MM.1S (cell line): Measurements from ENCODE around the gene CBARP.

Experiments
- DNase-seq: peaks from one replicate; pipeline ENCODE4 v3.0.0-alpha.2; 2015
- H2AFZ ChIP-seq: fragments of 300-600 bp; sonication (generic); 2 replicates; pipeline ENCODE4 v1.6.0; 2016; ENCODE audit warnings: antibody characterized with exemption, low read length
- H3F3A ChIP-seq: fragments of 300-600 bp; sonication (generic); 2 replicates; pipeline ENCODE4 v1.6.1; 2016; ENCODE audit warnings: mild to moderate bottlenecking, antibody characterized with exemption, low read length, moderate library complexity, mixed read lengths; ENCODE audit not compliant: insufficient read depth
- H3K27ac ChIP-seq: fragments of 300-600 bp; sonication (generic); 2 replicates; pipeline ENCODE4 v1.5.1; 2016; ENCODE audit warnings: mild to moderate bottlenecking, low read length
- H3K27me3 ChIP-seq: fragments of 300-600 bp; sonication (generic); replicated peaks from 2 replicates; pipeline ENCODE4 v1.6.0; 2016; ENCODE audit warnings: low read length; ENCODE audit not compliant: insufficient read depth
- H3K36me3 ChIP-seq: fragments of 300-600 bp; sonication (generic); replicated peaks from 2 replicates; pipeline ENCODE4 v1.6.1; 2016; ENCODE audit warnings: mild to moderate bottlenecking, low read length, mixed read lengths; ENCODE audit not compliant: insufficient read depth
- H3K4me1 ChIP-seq: fragments of 300-600 bp; sonication (generic); 2 replicates; pipeline ENCODE4 v1.6.1; 2016; ENCODE audit warnings: low read length, mixed read lengths
- H3K4me2 ChIP-seq: fragments of 300-600 bp; sonication (generic); 2 replicates; pipeline ENCODE4 v1.6.0; 2016; ENCODE audit warnings: low read depth, low read length
- H3K4me3 ChIP-seq: fragments of 300-600 bp; sonication (generic); 2 replicates; pipeline ENCODE4 v1.5.1; 2016; ENCODE audit warnings: low read length, mixed read lengths
- H3K79me2 ChIP-seq: fragments of 300-600 bp; sonication (generic); 2 replicates; pipeline ENCODE4 v1.6.1; 2016; ENCODE audit warnings: mixed run types, low read length, mixed read lengths
- H3K9ac ChIP-seq: fragments of 300-600 bp; sonication (generic); 2 replicates; pipeline ENCODE4 v1.6.1; 2016; ENCODE audit warnings: low read length, mixed read lengths
- H3K9me2 ChIP-seq: fragments of 300-600 bp; sonication (generic); replicated peaks from 2 replicates; pipeline ENCODE4 v1.6.1; 2016; ENCODE audit warnings: mild to moderate bottlenecking, low read length, mixed read lengths; ENCODE audit not compliant: insufficient read depth
- H3K9me3 ChIP-seq: fragments of 300-600 bp; sonication (generic); replicated peaks from 2 replicates; pipeline ENCODE4 v1.6.1; 2016; ENCODE audit warnings: mild to moderate bottlenecking, low read length, mixed read lengths; ENCODE audit not compliant: insufficient read depth
- H4K20me1 ChIP-seq: fragments of 300-600 bp; sonication (generic); 2 replicates; pipeline ENCODE4 v1.6.1; 2016; ENCODE audit warnings: mild to moderate bottlenecking, low read length, moderate library complexity, mixed read lengths; ENCODE audit not compliant: insufficient read depth
- EZH2 ChIP-seq: fragments of 300-600 bp; sonication (generic); optimal IDR thresholded peaks from 2 replicates; pipeline ENCODE3; 2017; ENCODE audit warnings: low read depth, mild to moderate bottlenecking, antibody characterized with exemption, low read length, mixed read lengths
- EZH2phosphoT487 ChIP-seq: fragments of 300-600 bp; sonication (generic); IDR thresholded peaks from 2 replicates; pipeline ENCODE4 v1.6.1; 2018; ENCODE audit warnings: antibody characterized with exemption, low read length
- TF ChIP-seq, protein P1 (sequence below): fragments of 300-600 bp; sonication (generic); IDR thresholded peaks from 2 replicates; pipeline ENCODE4 v1.5.1; 2016; ENCODE audit warnings: antibody characterized with exemption, low read length, mixed read lengths

The CBARP gene

DNA sequence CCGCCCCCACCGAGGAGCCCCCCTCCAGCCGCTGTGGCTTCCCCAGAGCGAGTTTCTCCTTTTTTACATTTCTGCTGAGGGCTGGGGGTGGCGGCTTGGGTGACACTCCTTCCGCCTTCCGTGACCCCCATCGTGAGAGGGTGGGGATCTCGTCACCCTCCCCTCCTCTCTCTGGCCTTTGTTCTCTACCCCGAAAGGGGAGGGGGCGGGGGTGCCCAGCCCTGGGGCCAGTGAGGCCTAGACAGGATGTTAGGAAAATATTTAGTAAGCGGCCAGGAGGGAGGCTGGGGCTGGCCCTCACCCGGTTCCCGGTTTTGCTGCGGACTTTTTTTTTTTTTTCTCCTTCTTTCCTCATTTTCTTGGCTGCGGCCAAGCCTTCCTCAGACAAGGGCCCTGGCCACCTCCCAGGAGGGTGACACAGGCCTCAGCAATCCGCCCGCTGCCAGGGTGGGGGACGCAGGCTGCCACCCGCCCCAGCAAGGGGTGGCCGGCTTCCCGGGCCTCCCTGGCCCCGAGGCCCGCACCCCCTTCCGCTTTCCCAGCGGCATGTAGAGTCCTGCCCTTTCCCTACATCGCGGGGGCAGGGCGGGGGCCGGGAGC lies 14.5 kb upstream of the CBARP start:
- Histone ChIP-seq H3K27ac (no peak overlapping the region), H3K36me3 (peaks cover 12% of the 10 kb centered on the region; the same call in 1 of the 2 replicates), H3K79me2 (peaks cover 30% of the 10 kb centered on the region), H3K9me3 (no peaks in the 10 kb centered on the region), H3K27me3 (no peaks in the 10 kb centered on the region), H3K9ac (no peak overlapping the region), H3F3A (peaks cover 13% of the 10 kb centered on the region), H2AFZ (no peak overlapping the region), H4K20me1 (no peaks in the 10 kb centered on the region), H3K4me2 (no peak overlapping the region), H3K4me3 (no peak overlapping the region), H3K4me1 (peaks cover 8% of the 10 kb centered on the region), H3K9me2 (no peaks in the 10 kb centered on the region)
- TF ChIP-seq EZH2phosphoT487 (no peak), EZH2 (no peak)
- TF ChIP-seq, protein P1, sequence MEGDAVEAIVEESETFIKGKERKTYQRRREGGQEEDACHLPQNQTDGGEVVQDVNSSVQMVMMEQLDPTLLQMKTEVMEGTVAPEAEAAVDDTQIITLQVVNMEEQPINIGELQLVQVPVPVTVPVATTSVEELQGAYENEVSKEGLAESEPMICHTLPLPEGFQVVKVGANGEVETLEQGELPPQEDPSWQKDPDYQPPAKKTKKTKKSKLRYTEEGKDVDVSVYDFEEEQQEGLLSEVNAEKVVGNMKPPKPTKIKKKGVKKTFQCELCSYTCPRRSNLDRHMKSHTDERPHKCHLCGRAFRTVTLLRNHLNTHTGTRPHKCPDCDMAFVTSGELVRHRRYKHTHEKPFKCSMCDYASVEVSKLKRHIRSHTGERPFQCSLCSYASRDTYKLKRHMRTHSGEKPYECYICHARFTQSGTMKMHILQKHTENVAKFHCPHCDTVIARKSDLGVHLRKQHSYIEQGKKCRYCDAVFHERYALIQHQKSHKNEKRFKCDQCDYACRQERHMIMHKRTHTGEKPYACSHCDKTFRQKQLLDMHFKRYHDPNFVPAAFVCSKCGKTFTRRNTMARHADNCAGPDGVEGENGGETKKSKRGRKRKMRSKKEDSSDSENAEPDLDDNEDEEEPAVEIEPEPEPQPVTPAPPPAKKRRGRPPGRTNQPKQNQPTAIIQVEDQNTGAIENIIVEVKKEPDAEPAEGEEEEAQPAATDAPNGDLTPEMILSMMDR: no peak
- DNase-seq: no peak

DNA sequence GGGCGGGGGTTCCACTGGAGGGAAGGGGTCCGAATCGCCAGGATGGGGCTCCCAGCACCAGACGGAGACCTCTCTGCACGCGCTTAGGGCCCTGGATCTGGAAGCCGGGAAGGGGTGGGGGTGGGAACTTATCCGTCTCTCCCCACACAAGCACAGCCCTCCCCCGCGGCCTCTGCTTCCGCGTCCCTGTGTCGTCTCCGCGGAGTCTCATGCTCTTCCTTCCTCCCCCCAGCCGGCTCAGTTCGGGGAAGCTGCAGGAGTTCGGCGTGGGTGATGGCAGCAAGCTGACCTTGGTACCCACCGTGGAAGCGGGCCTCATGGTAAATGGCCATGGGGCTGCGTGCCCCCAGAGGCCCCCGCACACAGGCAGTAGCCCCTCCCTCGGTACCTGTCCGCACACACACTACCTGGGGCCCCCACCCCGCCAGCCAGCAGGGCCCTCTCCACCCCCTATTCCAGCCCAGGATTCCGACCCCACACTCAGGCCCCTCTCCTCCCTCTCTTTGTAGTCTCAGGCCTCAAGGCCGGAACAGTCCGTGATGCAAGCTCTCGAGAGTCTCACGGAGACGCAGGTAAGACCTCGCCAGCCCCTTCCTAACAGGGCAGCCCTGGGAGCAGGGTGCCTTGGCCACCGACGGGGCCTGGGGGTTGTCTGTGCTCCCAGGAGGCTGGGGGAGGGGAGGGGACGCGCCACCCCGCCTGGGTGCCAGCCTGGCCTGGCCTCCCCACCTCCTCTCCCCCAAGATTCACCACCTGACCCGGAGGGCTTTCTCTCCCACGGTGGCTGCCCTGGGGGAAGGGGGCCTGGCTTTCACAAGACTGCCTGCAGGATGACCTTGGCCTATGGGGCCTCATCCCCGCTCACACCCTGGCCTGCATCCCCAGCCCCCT lies 13.8 kb upstream of the CBARP start:
- no peaks in the 10 kb centered on the region for H4K20me1 ChIP-seq
- no peak overlapping the region for H2AFZ ChIP-seq
- H3K4me3 ChIP-seq: no peak overlapping the region
- H3K79me2 ChIP-seq: peaks cover 30% of the 10 kb centered on the region
- no peaks in the 10 kb centered on the region for H3K27me3 ChIP-seq
- H3K4me1 ChIP-seq: peaks cover 8% of the 10 kb centered on the region
- no peak overlapping the region for H3K27ac ChIP-seq
- H3K9me2 ChIP-seq: no peaks in the 10 kb centered on the region
- H3K9ac ChIP-seq: no peak overlapping the region
- H3K4me2 ChIP-seq: no peak overlapping the region
- DNase-seq: no peak
- no peak for TF ChIP-seq EZH2phosphoT487
- no peak for TF ChIP-seq EZH2
- TF ChIP-seq, protein P1: no peak
- H3K36me3 ChIP-seq: peaks cover 12% of the 10 kb centered on the region; the same call in 1 of the 2 replicates
- H3K9me3 ChIP-seq: no peaks in the 10 kb centered on the region
- peaks cover 14% of the 10 kb centered on the region for H3F3A ChIP-seq

DNA sequence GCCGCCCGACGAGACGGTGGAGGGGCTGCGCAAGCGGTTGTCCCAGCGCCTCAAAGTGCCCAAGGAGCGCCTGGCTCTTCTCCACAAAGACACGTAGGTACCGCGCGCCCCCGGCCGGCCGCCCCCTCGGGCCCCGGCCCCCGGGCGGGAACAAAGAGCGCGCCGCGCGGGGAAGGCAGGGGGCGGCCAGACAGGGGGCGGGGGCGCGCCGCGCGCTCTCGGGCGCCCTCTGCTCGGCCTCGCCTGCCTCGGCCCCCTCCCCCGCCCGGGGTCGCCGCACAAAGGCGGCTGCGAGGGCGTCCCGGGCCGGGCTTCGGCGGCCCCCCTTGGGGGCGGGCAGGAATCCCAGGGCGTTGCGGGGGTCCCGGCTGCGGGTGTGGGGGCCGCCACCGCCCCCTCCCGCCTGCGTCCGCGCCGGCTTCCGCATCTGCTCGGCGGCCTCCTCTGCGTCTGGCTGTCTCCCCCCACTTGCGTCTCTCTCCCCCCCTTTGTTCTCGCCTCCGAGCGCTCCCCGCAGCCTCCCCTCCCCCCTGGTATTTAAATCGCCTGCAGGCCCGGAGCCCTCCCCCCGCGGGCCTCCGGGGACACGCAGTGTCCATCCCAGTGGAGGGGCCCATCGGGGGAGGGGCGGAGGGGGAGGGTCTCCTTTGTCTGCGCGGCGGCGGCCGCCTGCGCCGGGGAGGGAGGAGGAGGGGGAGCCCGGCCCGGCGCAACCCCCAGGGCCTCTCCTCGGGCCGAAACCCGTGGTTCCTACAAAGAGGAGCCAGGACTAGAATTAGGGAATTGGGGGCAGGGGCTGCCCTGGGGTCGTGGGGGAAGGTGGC lies 12.8 kb upstream of the CBARP start:
- H3K4me2 ChIP-seq: no peak overlapping the region
- peaks cover 8% of the 10 kb centered on the region for H3K4me1 ChIP-seq
- peaks cover 10% of the 10 kb centered on the region; the same call in 1 of the 2 replicates for H3K36me3 ChIP-seq
- no peaks in the 10 kb centered on the region for H4K20me1 ChIP-seq
- H3K9me3 ChIP-seq: no peaks in the 10 kb centered on the region
- H3K27me3 ChIP-seq: no peaks in the 10 kb centered on the region
- H3K4me3 ChIP-seq: no peak overlapping the region
- DNase-seq: no peak
- H3K9ac ChIP-seq: no peak overlapping the region
- no peaks in the 10 kb centered on the region for H3K9me2 ChIP-seq
- H3K27ac ChIP-seq: no peak overlapping the region
- H3K79me2 ChIP-seq: peaks cover 30% of the 10 kb centered on the region
- no peak for TF ChIP-seq EZH2
- TF ChIP-seq, protein P1: no peak
- no peak for TF ChIP-seq EZH2phosphoT487
- H3F3A ChIP-seq: peaks cover 14% of the 10 kb centered on the region
- H2AFZ ChIP-seq: no peak overlapping the region
